ENCODE data around the gene RELN.

Gene RELN

GRCh38 chr7:103921692-103922091 is 67.8 kb downstream of the RELN start (continued):
- no peak for TF ChIP-seq KLF7 (tag by site-specific recombination; IDR thresholded peaks at IDR 0.05; ENCODE audit: borderline replicate concordance)
- no peak for TF ChIP-seq ZNF366 (tag by site-specific recombination; conservative IDR thresholded peaks at IDR 0.05)
- TF ChIP-seq ZNF24 (tag by site-specific recombination; IDR thresholded peaks at IDR 0.05): no peak
- no peak for TF ChIP-seq ZNF624 (tag by site-specific recombination; IDR thresholded peaks at IDR 0.05)
- no peak for TF ChIP-seq ZNF239 (tag by site-specific recombination; IDR thresholded peaks at IDR 0.05)
- TF ChIP-seq ZNF629 (tag by site-specific recombination; IDR thresholded peaks at IDR 0.05): no peak
- TF ChIP-seq ZNF362 (tag by site-specific recombination; IDR thresholded peaks at IDR 0.05): no peak
- no peak for TF ChIP-seq ZNF777 (tag by site-specific recombination; IDR thresholded peaks at IDR 0.05; ENCODE audit: borderline replicate concordance)

GRCh38 chr7:103919272-103919868 is 70.1 kb downstream of the RELN start:
- TF ChIP-seq ZSCAN16 (tag by site-specific recombination; IDR thresholded peaks at IDR 0.05) (no peak), ZNF596 (tag by site-specific recombination; IDR thresholded peaks at IDR 0.05) (no peak), ZNF488 (tag by site-specific recombination; IDR thresholded peaks at IDR 0.05) (no peak), ZNF585B (tag by site-specific recombination; IDR thresholded peaks at IDR 0.05) (no peak), ZNF335 (tag by site-specific recombination; conservative IDR thresholded peaks at IDR 0.05) (no peak), ZNF157 (tag by site-specific recombination; IDR thresholded peaks at IDR 0.05) (no peak), ZBTB17 (tag by site-specific recombination; IDR thresholded peaks at IDR 0.05) (no peak), ZBTB10 (tag by site-specific recombination; IDR thresholded peaks at IDR 0.05) (no peak)

GRCh38 chr7:103918631-103919271 is 70.7 kb downstream of the RELN start:
- Histone ChIP-seq H3K36me3 (ENCODE audit: control insufficient read depth in 2 of 2, insufficient read depth in 1 of 2, low read length in 2 of 2) (no peaks in the 10 kb centered on the region), H3K27ac (ENCODE audit: extremely low read depth, low read depth, low read length) (no peak overlapping the region), H3K4me3 (ENCODE audit: low read depth, low read length) (no peak overlapping the region), H3K9me3 (ENCODE audit: control insufficient read depth, insufficient read depth, low read depth, low read length) (no peaks in the 10 kb centered on the region), H3K4me1 (ENCODE audit: control insufficient read depth, insufficient read depth, low read length) (no peaks in the 10 kb centered on the region)
- ChIA-PET POLR2A (no interaction called here), CTCF (no interaction called here)
- TF ChIP-seq MZF1 (tag by site-specific recombination; IDR thresholded peaks at IDR 0.05; ENCODE audit: borderline replicate concordance) (no peak), ZNF514 (tag by site-specific recombination; IDR thresholded peaks at IDR 0.05) (no peak), SP2 (tag by site-specific recombination; IDR thresholded peaks at IDR 0.05) (no peak), ZNF658 (tag by site-specific recombination; IDR thresholded peaks at IDR 0.05) (no peak), ZNF169 (tag by site-specific recombination; IDR thresholded peaks at IDR 0.05) (no peak), ZNF114 (tag by site-specific recombination; IDR thresholded peaks at IDR 0.05) (no peak), PRDM1 (tag by site-specific recombination; IDR thresholded peaks at IDR 0.05) (no peak), ZNF76 (tag by site-specific recombination; IDR thresholded peaks at IDR 0.05; ENCODE audit: borderline replicate concordance, low read depth) (no peak), ZNF24 (tag by site-specific recombination; IDR thresholded peaks at IDR 0.05) (no peak), ZNF214 (tag by site-specific recombination; IDR thresholded peaks at IDR 0.05; ENCODE audit: borderline replicate concordance) (no peak), KLF16 (tag by site-specific recombination; IDR thresholded peaks at IDR 0.05) (no peak), KLF17 (tag by site-specific recombination; IDR thresholded peaks at IDR 0.05) (no peak), ZNF692 (tag by site-specific recombination; IDR thresholded peaks at IDR 0.05) (no peak)

More at GRCh38 chr7:103919272-103919868, 70.1 kb downstream of the RELN start:
- ChIA-PET POLR2A (no interaction called here), CTCF (no interaction called here)
- Histone ChIP-seq H3K4me3 (ENCODE audit: low read depth, low read length) (no peak overlapping the region), H3K9me3 (ENCODE audit: control insufficient read depth, insufficient read depth, low read depth, low read length) (no peaks in the 10 kb centered on the region), H3K36me3 (ENCODE audit: control insufficient read depth in 2 of 2, insufficient read depth in 1 of 2, low read length in 2 of 2) (no peaks in the 10 kb centered on the region), H3K4me1 (ENCODE audit: control insufficient read depth, insufficient read depth, low read length) (no peaks in the 10 kb centered on the region), H3K27ac (ENCODE audit: extremely low read depth, low read depth, low read length) (no peak overlapping the region)

All from HEK293 (cell line).